ENCODE data around the gene FNIP2.
"Not testable (repeated sequence)": the region's sequence is repeated elsewhere in the genome, so short reads cannot be mapped to it uniquely, and the experiment has no call there.

The FNIP2 gene

GRCh38 chr4:158915683-158916241 is 146.9 kb downstream of the FNIP2 start:
- no peak for DNase-seq
- peaks cover 7% of the 10 kb centered on the region for H3K9me3 Mint-ChIP-seq
- H3K27me3 Mint-ChIP-seq: no peaks in the 10 kb centered on the region
- no peak overlapping the region for H3K4me3 Mint-ChIP-seq
- no peaks in the 10 kb centered on the region for H3K36me3 Mint-ChIP-seq (ENCODE audit: low read depth)
- peaks cover 2% of the 10 kb centered on the region for H3K4me1 Mint-ChIP-seq (ENCODE audit: low read depth)
- H3K27ac Mint-ChIP-seq: no peak overlapping the region

GRCh38 chr4:158920452-158920996 is 151.7 kb downstream of the FNIP2 start:
- H3K4me1 Mint-ChIP-seq (ENCODE audit: low read depth); DNase-seq; H3K36me3 Mint-ChIP-seq (ENCODE audit: low read depth); H3K27ac Mint-ChIP-seq; H3K27me3 Mint-ChIP-seq; H3K4me3 Mint-ChIP-seq: not testable (repeated sequence)
- peaks cover 15% of the 10 kb centered on the region for H3K9me3 Mint-ChIP-seq

- H3K4me1 Mint-ChIP-seq (ENCODE audit: low read depth): peaks cover 13% of the 10 kb centered on the region
- not testable (repeated sequence) for H3K4me3 Mint-ChIP-seq; H3K27ac Mint-ChIP-seq; H3K9me3 Mint-ChIP-seq; H3K27me3 Mint-ChIP-seq; DNase-seq; H3K36me3 Mint-ChIP-seq (ENCODE audit: low read depth)
These were observed 158.9 kb downstream of the FNIP2 start for GRCh38 chr4:158927774-158928173.

GRCh38 chr4:158929939-158930638 is 161.3 kb downstream of the FNIP2 start:
- H3K27ac Mint-ChIP-seq: no peak overlapping the region

GRCh38 chr4:158930639-158930972 is 161.8 kb downstream of the FNIP2 start:
- DNase-seq: no peak
- no peak overlapping the region for H3K4me3 Mint-ChIP-seq
- peaks cover 13% of the 10 kb centered on the region for H3K4me1 Mint-ChIP-seq (ENCODE audit: low read depth)
- no peaks in the 10 kb centered on the region for H3K27me3 Mint-ChIP-seq
- H3K36me3 Mint-ChIP-seq (ENCODE audit: low read depth): no peaks in the 10 kb centered on the region
- H3K27ac Mint-ChIP-seq: no peak overlapping the region
- no peaks in the 10 kb centered on the region for H3K9me3 Mint-ChIP-seq

More at GRCh38 chr4:158929939-158930638, 161.3 kb downstream of the FNIP2 start:
- Mint-ChIP-seq H3K27me3 (no peaks in the 10 kb centered on the region), H3K4me1 (ENCODE audit: low read depth) (peaks cover 13% of the 10 kb centered on the region), H3K36me3 (ENCODE audit: low read depth) (no peaks in the 10 kb centered on the region), H3K9me3 (no peaks in the 10 kb centered on the region), H3K4me3 (peak overlapping the region; percentile 25)
- no peak for DNase-seq

- Mint-ChIP-seq H3K36me3 (ENCODE audit: low read depth) (no peaks in the 10 kb centered on the region), H3K27ac (no peak overlapping the region), H3K9me3 (no peaks in the 10 kb centered on the region), H3K4me1 (ENCODE audit: low read depth) (peaks cover 13% of the 10 kb centered on the region), H3K27me3 (no peaks in the 10 kb centered on the region), H3K4me3 (no peak overlapping the region)
- DNase-seq: no peak
These were observed 164.4 kb downstream of the FNIP2 start for GRCh38 chr4:158933236-158933635.

- H3K9me3 Mint-ChIP-seq: no peaks in the 10 kb centered on the region
- H3K27me3 Mint-ChIP-seq: no peaks in the 10 kb centered on the region
- no peak overlapping the region for H3K27ac Mint-ChIP-seq
- H3K4me3 Mint-ChIP-seq: no peak overlapping the region
- peaks cover 9% of the 10 kb centered on the region for H3K4me1 Mint-ChIP-seq (ENCODE audit: low read depth)
- H3K36me3 Mint-ChIP-seq (ENCODE audit: low read depth): no peaks in the 10 kb centered on the region
- no peak for DNase-seq
These were observed 166.3 kb downstream of the FNIP2 start for GRCh38 chr4:158934996-158935669.

GRCh38 chr4:158936238-158936637 is 167.4 kb downstream of the FNIP2 start:
- H3K27ac Mint-ChIP-seq: no peak overlapping the region

GRCh38 chr4:158938220-158939044 is 169.6 kb downstream of the FNIP2 start:
- no peak overlapping the region for H3K4me3 Mint-ChIP-seq
- no peaks in the 10 kb centered on the region for H3K27me3 Mint-ChIP-seq
- no peaks in the 10 kb centered on the region for H3K9me3 Mint-ChIP-seq
- no peak overlapping the region for H3K27ac Mint-ChIP-seq
- H3K4me1 Mint-ChIP-seq (ENCODE audit: low read depth): no peaks in the 10 kb centered on the region
- H3K36me3 Mint-ChIP-seq (ENCODE audit: low read depth): no peaks in the 10 kb centered on the region
- DNase-seq: no peak

More at GRCh38 chr4:158936238-158936637, 167.4 kb downstream of the FNIP2 start:
- Mint-ChIP-seq H3K4me3 (no peak overlapping the region), H3K27me3 (no peaks in the 10 kb centered on the region), H3K9me3 (no peaks in the 10 kb centered on the region), H3K36me3 (ENCODE audit: low read depth) (no peaks in the 10 kb centered on the region), H3K4me1 (ENCODE audit: low read depth) (no peaks in the 10 kb centered on the region)
- DNase-seq: no peak

GRCh38 chr4:158940271-158940670 is 171.4 kb downstream of the FNIP2 start:
- H3K9me3 Mint-ChIP-seq: no peaks in the 10 kb centered on the region

GRCh38 chr4:158941321-158941720 is 172.5 kb downstream of the FNIP2 start:
- H3K36me3 Mint-ChIP-seq (ENCODE audit: low read depth): no peaks in the 10 kb centered on the region
- no peak overlapping the region for H3K4me3 Mint-ChIP-seq
- H3K9me3 Mint-ChIP-seq: no peaks in the 10 kb centered on the region
- no peak overlapping the region for H3K27ac Mint-ChIP-seq
- no peaks in the 10 kb centered on the region for H3K4me1 Mint-ChIP-seq (ENCODE audit: low read depth)
- no peak for DNase-seq
- H3K27me3 Mint-ChIP-seq: no peaks in the 10 kb centered on the region

More at GRCh38 chr4:158940271-158940670, 171.4 kb downstream of the FNIP2 start:
- Mint-ChIP-seq H3K36me3 (ENCODE audit: low read depth) (no peaks in the 10 kb centered on the region), H3K27me3 (no peaks in the 10 kb centered on the region), H3K4me1 (ENCODE audit: low read depth) (no peaks in the 10 kb centered on the region), H3K27ac (no peak overlapping the region), H3K4me3 (no peak overlapping the region)
- no peak for DNase-seq

GRCh38 chr4:158941895-158942294 is 173.1 kb downstream of the FNIP2 start:
- Mint-ChIP-seq H3K4me3 (no peak overlapping the region), H3K27me3 (no peaks in the 10 kb centered on the region), H3K4me1 (ENCODE audit: low read depth) (no peaks in the 10 kb centered on the region), H3K9me3 (no peaks in the 10 kb centered on the region), H3K36me3 (ENCODE audit: low read depth) (no peaks in the 10 kb centered on the region), H3K27ac (no peak overlapping the region)
- no peak for DNase-seq

- H3K36me3 Mint-ChIP-seq (ENCODE audit: low read depth): no peaks in the 10 kb centered on the region
- H3K4me3 Mint-ChIP-seq: no peak overlapping the region
- DNase-seq: no peak
- H3K27ac Mint-ChIP-seq: no peak overlapping the region
- no peaks in the 10 kb centered on the region for H3K9me3 Mint-ChIP-seq
- no peaks in the 10 kb centered on the region for H3K27me3 Mint-ChIP-seq
- H3K4me1 Mint-ChIP-seq (ENCODE audit: low read depth): peaks cover 5% of the 10 kb centered on the region
These were observed 176.8 kb downstream of the FNIP2 start for GRCh38 chr4:158945529-158946108.

GRCh38 chr4:158946825-158947224 is 178.0 kb downstream of the FNIP2 start:
- no peak overlapping the region for H3K27ac Mint-ChIP-seq
- peaks cover 5% of the 10 kb centered on the region for H3K9me3 Mint-ChIP-seq
- DNase-seq: no peak
- H3K4me1 Mint-ChIP-seq (ENCODE audit: low read depth): peaks cover 5% of the 10 kb centered on the region
- no peaks in the 10 kb centered on the region for H3K36me3 Mint-ChIP-seq (ENCODE audit: low read depth)
- peaks cover 3% of the 10 kb centered on the region for H3K27me3 Mint-ChIP-seq
- no peak overlapping the region for H3K4me3 Mint-ChIP-seq
